Endometrium (tissue), 2 donors: ENCODE measurements around the gene PATJ.
A peak's percentile ranks its signal among the peaks of the same experiment; 100 is the strongest.
"Not testable (repeated sequence)": the region's sequence is repeated elsewhere in the genome, so short reads cannot be mapped to it uniquely, and the experiment has no call there.

Experiments used
- FAIRE-seq: peaks from 2 replicates; lab custom pipeline; 2012; peaks lifted over from hg19 to GRCh38; lab: Jason Lieb, UNC
- donor health status: control.
- donor health status: control.

The PATJ gene

GRCh38 chr1:61818992-61819391, 76.7 kb downstream of the PATJ start:
- FAIRE-seq, result no peak

- no peak for FAIRE-seq
These were observed 77.1 kb downstream of the PATJ start for GRCh38 chr1:61819421-61819820.

- no peak for FAIRE-seq
These were observed 83.1 kb downstream of the PATJ start for GRCh38 chr1:61825393-61825792.

- no peak for FAIRE-seq
These were observed 86.5 kb downstream of the PATJ start for GRCh38 chr1:61828805-61829204.

- no peak for FAIRE-seq
These were observed 94.4 kb downstream of the PATJ start for GRCh38 chr1:61836649-61837048.

- FAIRE-seq, result peak; percentile 4
These were observed 95.3 kb downstream of the PATJ start for GRCh38 chr1:61837607-61838006.

GRCh38 chr1:61839679-61840078, 97.4 kb downstream of the PATJ start:
- FAIRE-seq, result no peak

- no peak for FAIRE-seq
These were observed 99.8 kb downstream of the PATJ start for GRCh38 chr1:61842036-61842435.

- no peak for FAIRE-seq
These were observed 100.7 kb downstream of the PATJ start for GRCh38 chr1:61842863-61843514.

GRCh38 chr1:61844006-61844405, 101.7 kb downstream of the PATJ start:
- FAIRE-seq, result no peak

GRCh38 chr1:61844664-61845063, 102.4 kb downstream of the PATJ start:
- FAIRE-seq, result not testable (repeated sequence)

- no peak for FAIRE-seq
These were observed 109.0 kb downstream of the PATJ start for GRCh38 chr1:61851235-61851634.

- FAIRE-seq, result peak; percentile 94
These were observed 109.8 kb downstream of the PATJ start for GRCh38 chr1:61851849-61852669.

- FAIRE-seq, result no peak
These were observed 110.4 kb downstream of the PATJ start for GRCh38 chr1:61852670-61853015.

GRCh38 chr1:61853583-61853982, 111.3 kb downstream of the PATJ start:
- peak; percentile 70 for FAIRE-seq

- no peak for FAIRE-seq
These were observed 122.2 kb downstream of the PATJ start for GRCh38 chr1:61864489-61864888.

GRCh38 chr1:61865646-61866220, 123.5 kb downstream of the PATJ start:
- FAIRE-seq, result no peak

- no peak for FAIRE-seq
These were observed 127.4 kb downstream of the PATJ start for GRCh38 chr1:61869691-61870109.

GRCh38 chr1:61872206-61872605, 129.9 kb downstream of the PATJ start:
- no peak for FAIRE-seq

- FAIRE-seq, result no peak
These were observed 131.3 kb downstream of the PATJ start for GRCh38 chr1:61873581-61873980.

GRCh38 chr1:61873994-61874393, 131.7 kb downstream of the PATJ start:
- FAIRE-seq, result no peak

GRCh38 chr1:61875198-61875597, 132.9 kb downstream of the PATJ start:
- FAIRE-seq, result no peak

GRCh38 chr1:61879887-61880474, 137.7 kb downstream of the PATJ start:
- not testable (repeated sequence) for FAIRE-seq
